Loucy (cell line): ENCODE results near the gene P2RX3.
A peak's percentile ranks its signal among the peaks of the same experiment; 100 is the strongest.

Source experiments
- H2AFZ ChIP-seq: fragments of 200-600 bp; sonication (generic); 2 replicates; pipeline ENCODE4 v1.6.0; 2016; ENCODE audit warnings: antibody characterized with exemption, mild to moderate bottlenecking, low read length, moderate library complexity
- H3F3A ChIP-seq: fragments of 200-600 bp; 2 replicates; pipeline ENCODE4 v1.6.0; 2016; ENCODE audit warnings: antibody characterized with exemption, low read depth, mild to moderate bottlenecking
- H3K27me3 ChIP-seq: fragments of 200-600 bp; sonication (generic); 2 replicates; pipeline ENCODE4 v1.6.1; 2014; ENCODE audit warnings: low read length, mild to moderate bottlenecking; ENCODE audit not compliant: insufficient read depth, poor library complexity, severe bottlenecking
- H3K36me3 ChIP-seq: fragments of 200-600 bp; sonication (generic); 2 replicates; pipeline ENCODE4 v1.6.1; 2016; ENCODE audit warnings: low read length; ENCODE audit not compliant: insufficient read depth
- H3K4me1 ChIP-seq: fragments of 200-600 bp; sonication (generic); 2 replicates; pipeline ENCODE4 v1.5.1; 2014; ENCODE audit warnings: low read length, mild to moderate bottlenecking; ENCODE audit not compliant: insufficient read depth, poor library complexity, severe bottlenecking
- H3K4me2 ChIP-seq: fragments of 200-600 bp; sonication (generic); 2 replicates; pipeline ENCODE4 v1.6.0; 2014; ENCODE audit warnings: antibody characterized with exemption, low read length, low read depth, mild to moderate bottlenecking; ENCODE audit not compliant: poor library complexity, severe bottlenecking
- H3K4me3 ChIP-seq: fragments of 200-600 bp; sonication (generic); 2 replicates; pipeline ENCODE4 v1.5.1; 2014; ENCODE audit warnings: low read length, mild to moderate bottlenecking, mixed read lengths; ENCODE audit not compliant: poor library complexity, severe bottlenecking
- H3K79me2 ChIP-seq: fragments of 200-600 bp; sonication (generic); 2 replicates; pipeline ENCODE4 v1.6.1; 2014; ENCODE audit warnings: low read length; ENCODE audit not compliant: insufficient read depth
- H3K9ac ChIP-seq: fragments of 200-600 bp; sonication (generic); 2 replicates; pipeline ENCODE4 v1.6.0; 2014; ENCODE audit warnings: mild to moderate bottlenecking, low read depth, low read length, moderate library complexity; ENCODE audit not compliant: poor library complexity, severe bottlenecking
- H3K9me2 ChIP-seq: fragments of 200-600 bp; sonication (generic); replicated peaks from 2 replicates; pipeline ENCODE4 v1.6.1; 2016; ENCODE audit warnings: low read depth, low read length, mixed read lengths
- H3K9me3 ChIP-seq: fragments of 200-600 bp; sonication (generic); 2 replicates; pipeline ENCODE4 v1.6.1; 2014; ENCODE audit warnings: mild to moderate bottlenecking, antibody characterized with exemption, low read length, low read depth; ENCODE audit not compliant: insufficient read depth
- H4K20me1 ChIP-seq: fragments of 200-600 bp; sonication (generic); 2 replicates; pipeline ENCODE4 v1.6.0; 2014; ENCODE audit warnings: antibody characterized with exemption, low read length, mild to moderate bottlenecking; ENCODE audit not compliant: insufficient read depth, poor library complexity, severe bottlenecking
- CTCF ChIP-seq: fragments of 200-600 bp; sonication (generic); conservative IDR thresholded peaks from 2 replicates; pipeline ENCODE4 v1.5.1; 2014; ENCODE audit warnings: mild to moderate bottlenecking, antibody characterized with exemption, low read length
- EZH2phosphoT487 ChIP-seq: fragments of 200-600 bp; IDR thresholded peaks from 2 replicates; pipeline ENCODE4 v1.6.1; 2018; ENCODE audit warnings: antibody characterized with exemption, mild to moderate bottlenecking, moderate library complexity, borderline replicate concordance

P2RX3 gene

GRCh38 chr11:57321388-57322255 is 16.5 kb upstream of the P2RX3 start:
- H3K4me2 ChIP-seq = peak overlapping the region; percentile 48
- no peak overlapping the region for H2AFZ ChIP-seq
- no peak for TF ChIP-seq EZH2phosphoT487
- no peak for TF ChIP-seq CTCF
- H3K36me3 ChIP-seq = peaks cover 11% of the 10 kb centered on the region; the same call in 1 of the 2 replicates
- peaks cover 33% of the 10 kb centered on the region for H3K4me1 ChIP-seq
- no peak overlapping the region for H3K4me3 ChIP-seq
- H3K9me3 ChIP-seq = no peaks in the 10 kb centered on the region
- no peaks in the 10 kb centered on the region for H3K27me3 ChIP-seq
- no peak overlapping the region for H3K9ac ChIP-seq
- H3K79me2 ChIP-seq = peaks cover 4% of the 10 kb centered on the region; the same call in 1 of the 2 replicates
- no peaks in the 10 kb centered on the region for H3K9me2 ChIP-seq
- H4K20me1 ChIP-seq = peaks cover 5% of the 10 kb centered on the region
- H3F3A ChIP-seq = no peaks in the 10 kb centered on the region

DNA sequence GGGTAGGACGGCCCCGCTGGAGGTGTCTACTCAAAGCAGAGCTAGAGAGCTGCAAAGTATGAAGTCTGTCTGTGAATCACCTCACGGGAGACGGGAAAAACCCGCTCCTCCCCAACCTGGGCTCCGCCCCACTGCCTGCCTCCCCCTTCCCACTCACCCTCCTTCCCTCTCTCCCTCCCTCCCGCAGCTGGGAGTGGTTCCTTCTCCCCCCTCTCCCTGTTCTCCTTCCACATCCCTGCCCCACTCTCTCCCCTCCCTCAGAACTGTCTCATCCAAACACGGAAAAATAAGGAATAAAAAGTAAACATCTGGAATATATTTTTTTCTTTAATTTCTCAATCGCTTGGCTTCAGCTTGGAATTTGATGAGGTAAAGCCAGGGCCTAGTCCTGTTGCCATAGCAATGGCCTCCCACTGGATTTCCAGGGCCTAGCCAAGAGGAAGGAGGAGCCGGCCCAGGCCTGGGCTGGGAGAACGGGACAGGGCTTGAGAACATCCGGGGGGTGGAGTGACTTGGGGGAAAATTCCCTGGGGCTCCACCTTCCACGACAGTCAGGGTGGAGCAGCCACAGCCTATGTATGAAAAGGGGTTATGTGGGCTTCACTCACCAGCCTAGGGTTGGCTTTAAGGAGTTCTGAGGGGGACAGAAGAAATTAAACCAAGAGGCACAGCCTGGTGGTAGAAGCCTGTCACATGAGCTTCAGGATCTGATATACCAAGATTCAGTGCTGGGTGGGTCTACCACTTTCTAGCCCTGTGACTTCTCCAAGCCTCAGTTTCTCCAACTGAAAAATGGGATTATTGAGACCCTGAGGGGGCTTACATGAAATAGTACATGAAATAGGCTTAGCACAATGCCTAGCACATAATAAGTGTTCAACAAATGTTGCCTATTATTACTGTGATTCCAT is 15.6 kb upstream of the P2RX3 start:
- Histone ChIP-seq H3K4me2 (peak overlapping the region; percentile 71), H3K79me2 (peaks cover 4% of the 10 kb centered on the region; the same call in 1 of the 2 replicates), H2AFZ (no peak overlapping the region)

More for the DNA sequence above, 15.6 kb upstream of the P2RX3 start:
- Histone ChIP-seq H3K9me3 (no peaks in the 10 kb centered on the region), H4K20me1 (peaks cover 5% of the 10 kb centered on the region), H3K9me2 (no peaks in the 10 kb centered on the region), H3F3A (no peaks in the 10 kb centered on the region), H3K4me1 (peaks cover 33% of the 10 kb centered on the region), H3K9ac (no peak overlapping the region), H3K36me3 (peaks cover 18% of the 10 kb centered on the region; the same call in 1 of the 2 replicates), H3K27me3 (no peaks in the 10 kb centered on the region), H3K4me3 (no peak overlapping the region)
- TF ChIP-seq EZH2phosphoT487 (no peak), CTCF (no peak)
